Sigmoid colon (tissue), 4 donors: Measurements from ENCODE around the gene ZG16B.

Experiments used
- POLR2A ChIP-seq, 2 donors: fragments of 450-650 bp; IDR thresholded peaks; one replicate each; pipeline ENCODE4 v1.6.1; 2016; ENCODE audit warnings: antibody characterized with exemption in 2 of 2, mild to moderate bottlenecking in 2 of 2, moderate library complexity in 2 of 2
- POLR2AphosphoS5 ChIP-seq, 4 donors: sonication (generic); formaldehyde crosslinking; IDR thresholded peaks; one replicate each; pipeline ENCODE4 v1.6.1; 2017; ENCODE audit warnings: antibody characterized with exemption in 4 of 4
- TF ChIP-seq, protein P1 (sequence below), 4 experiments: fragments of 450-650 bp in 3 of 4; fragments of 200-600 bp in 1 of 4; IDR thresholded peaks; one replicate each; pipeline ENCODE4 v1.5.1; 2016 to 2019; ENCODE audit warnings: antibody characterized with exemption in 4 of 4, mild to moderate bottlenecking in 3 of 4, moderate library complexity in 2 of 4

DNA sequence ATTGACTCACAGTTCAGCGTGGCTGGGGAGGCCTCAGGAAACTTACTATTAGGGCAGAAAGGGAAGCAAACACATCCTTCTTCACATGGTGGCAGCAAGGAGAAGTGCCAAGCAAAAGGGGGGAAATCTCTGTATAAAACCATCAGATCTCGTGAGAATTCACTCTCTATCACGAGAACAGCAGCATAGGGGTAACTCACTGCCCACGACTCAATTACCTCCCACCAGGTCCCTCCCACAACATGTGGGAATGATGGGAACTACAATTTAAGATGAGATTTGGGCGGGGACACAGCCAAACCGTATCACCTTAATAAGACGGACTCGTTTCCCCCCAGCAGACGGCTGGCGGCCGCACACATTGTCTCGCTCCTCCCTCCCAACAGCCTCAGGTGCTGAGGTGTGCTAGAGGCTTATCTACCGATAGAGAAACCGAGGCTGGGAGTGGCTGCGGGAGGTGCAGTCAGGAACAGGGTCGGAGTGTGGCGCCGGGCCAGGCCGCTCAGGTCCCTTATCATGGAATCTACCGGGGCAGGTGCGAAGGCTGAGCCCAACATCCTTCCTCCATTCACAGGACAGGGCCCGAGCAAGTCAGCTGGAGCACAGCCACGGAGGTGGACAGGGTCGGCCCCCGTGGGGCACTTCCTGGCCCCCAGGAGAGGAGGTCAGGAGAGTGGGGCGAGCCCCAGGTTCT is 4.9 kb upstream of the ZG16B start:
- TF ChIP-seq POLR2A (IDR thresholded peaks at IDR 0.05) (no peak), POLR2AphosphoS5 (IDR thresholded peaks at IDR 0.05) (no peak)
- TF ChIP-seq, protein P1, sequence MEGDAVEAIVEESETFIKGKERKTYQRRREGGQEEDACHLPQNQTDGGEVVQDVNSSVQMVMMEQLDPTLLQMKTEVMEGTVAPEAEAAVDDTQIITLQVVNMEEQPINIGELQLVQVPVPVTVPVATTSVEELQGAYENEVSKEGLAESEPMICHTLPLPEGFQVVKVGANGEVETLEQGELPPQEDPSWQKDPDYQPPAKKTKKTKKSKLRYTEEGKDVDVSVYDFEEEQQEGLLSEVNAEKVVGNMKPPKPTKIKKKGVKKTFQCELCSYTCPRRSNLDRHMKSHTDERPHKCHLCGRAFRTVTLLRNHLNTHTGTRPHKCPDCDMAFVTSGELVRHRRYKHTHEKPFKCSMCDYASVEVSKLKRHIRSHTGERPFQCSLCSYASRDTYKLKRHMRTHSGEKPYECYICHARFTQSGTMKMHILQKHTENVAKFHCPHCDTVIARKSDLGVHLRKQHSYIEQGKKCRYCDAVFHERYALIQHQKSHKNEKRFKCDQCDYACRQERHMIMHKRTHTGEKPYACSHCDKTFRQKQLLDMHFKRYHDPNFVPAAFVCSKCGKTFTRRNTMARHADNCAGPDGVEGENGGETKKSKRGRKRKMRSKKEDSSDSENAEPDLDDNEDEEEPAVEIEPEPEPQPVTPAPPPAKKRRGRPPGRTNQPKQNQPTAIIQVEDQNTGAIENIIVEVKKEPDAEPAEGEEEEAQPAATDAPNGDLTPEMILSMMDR (IDR thresholded peaks at IDR 0.05) = no peak
